Measurements from ENCODE around the gene MNX1.

Gene MNX1

GRCh38 chr7:156962897-156963296 is 47.6 kb downstream of the MNX1 start:
- no peak for TF ChIP-seq CTCF (IDR thresholded peaks at IDR 0.05)

GRCh38 chr7:156962145-156962544 is 48.3 kb downstream of the MNX1 start:
- no peak for TF ChIP-seq CTCF (IDR thresholded peaks at IDR 0.05)

- TF ChIP-seq CTCF (IDR thresholded peaks at IDR 0.05), result no peak
Observed at GRCh38 chr7:156956727-156957126, 53.7 kb downstream of the MNX1 start.

GRCh38 chr7:156954941-156955340 is 55.5 kb downstream of the MNX1 start:
- no peak for TF ChIP-seq CTCF (IDR thresholded peaks at IDR 0.05)

Data from LNCAP (cell line).